GM12891 (cell line): Measurements from ENCODE around the gene TMEM51.

Experiments
- DNase-seq: peaks from one replicate; pipeline ENCODE4 v3.0.0; 2011; ENCODE audit warnings: low spot score; ENCODE audit not compliant: insufficient read length
- FAIRE-seq: peaks from 2 replicates; lab custom pipeline; 2011; peaks lifted over from hg19 to GRCh38; lab: Jason Lieb, UNC
- PAX5 ChIP-seq: IDR thresholded peaks from 2 replicates; pipeline ENCODE4 v1.6.1; 2011; ENCODE audit warnings: low read length, moderate library complexity, mild to moderate bottlenecking; ENCODE audit not compliant: insufficient read depth, severe bottlenecking
- POLR2A ChIP-seq: IDR thresholded peaks from 2 replicates; pipeline ENCODE4 v1.6.1; 2011; ENCODE audit warnings: low read depth, low read length, control low read depth
- POLR2AphosphoS5 ChIP-seq: IDR thresholded peaks from 2 replicates; pipeline ENCODE4 v1.6.1; 2011; ENCODE audit warnings: low read depth, low read length, control low read depth
- POU2F2 ChIP-seq: IDR thresholded peaks from 2 replicates; pipeline ENCODE4 v1.6.1; 2011; ENCODE audit warnings: low read depth, mild to moderate bottlenecking, control low read depth, low read length, moderate library complexity
- SPI1 ChIP-seq: IDR thresholded peaks from 2 replicates; pipeline ENCODE4 v1.6.1; 2011; ENCODE audit warnings: low read depth, low read length, control low read depth
- TAF1 ChIP-seq: IDR thresholded peaks from 2 replicates; pipeline ENCODE4 v1.6.1; 2011; ENCODE audit warnings: low read depth, low read length, control low read depth

TMEM51 gene

GRCh38 chr1:15219280-15220023 lies 65.9 kb downstream of the TMEM51 start:
- FAIRE-seq (no peak), DNase-seq (no peak)
- TF ChIP-seq POLR2A (no peak), PAX5 (no peak), POLR2AphosphoS5 (no peak), POU2F2 (no peak), SPI1 (no peak)

- DNase-seq (no peak), FAIRE-seq (no peak)
- TF ChIP-seq POU2F2 = no peak
- no peak for TF ChIP-seq PAX5
- no peak for TF ChIP-seq POLR2AphosphoS5
- TF ChIP-seq TAF1 = no peak
- TF ChIP-seq POLR2A = no peak
- TF ChIP-seq SPI1 = no peak
Measured at GRCh38 chr1:15220024-15220392, 66.5 kb downstream of the TMEM51 start.

- no peak for FAIRE-seq
- no peak for DNase-seq
- TF ChIP-seq POU2F2 (no peak), POLR2AphosphoS5 (no peak), TAF1 (no peak), SPI1 (no peak), POLR2A (no peak), PAX5 (no peak)
Measured at GRCh38 chr1:15220825-15221431, 67.4 kb downstream of the TMEM51 start.

GRCh38 chr1:15222653-15223303 lies 69.2 kb downstream of the TMEM51 start:
- no peak for FAIRE-seq
- DNase-seq = no peak

GRCh38 chr1:15224259-15224869 lies 70.8 kb downstream of the TMEM51 start:
- DNase-seq (no peak), FAIRE-seq (no peak)
- no peak for TF ChIP-seq POLR2A
- TF ChIP-seq POU2F2 = no peak
- TF ChIP-seq TAF1 = no peak
- TF ChIP-seq SPI1 = no peak
- no peak for TF ChIP-seq POLR2AphosphoS5
- no peak for TF ChIP-seq PAX5

More at GRCh38 chr1:15222653-15223303, 69.2 kb downstream of the TMEM51 start:
- TF ChIP-seq POU2F2 = no peak

- FAIRE-seq = no peak
- TF ChIP-seq POLR2AphosphoS5 = no peak
- TF ChIP-seq PAX5 = no peak
- TF ChIP-seq SPI1 = no peak
- TF ChIP-seq POLR2A = no peak
- TF ChIP-seq TAF1 = no peak
- TF ChIP-seq POU2F2 = no peak
- DNase-seq = no peak
Measured at GRCh38 chr1:15224974-15225373, 71.4 kb downstream of the TMEM51 start.

GRCh38 chr1:15225461-15225860 lies 71.9 kb downstream of the TMEM51 start:
- TF ChIP-seq PAX5 (no peak), POLR2AphosphoS5 (no peak), POU2F2 (no peak), POLR2A (no peak), SPI1 (no peak), TAF1 (no peak)
- DNase-seq (no peak), FAIRE-seq (no peak)

- no peak for FAIRE-seq
- TF ChIP-seq POLR2A (no peak), TAF1 (no peak), SPI1 (no peak)
- DNase-seq = no peak
Measured at GRCh38 chr1:15226388-15227255, 73.1 kb downstream of the TMEM51 start.

GRCh38 chr1:15229707-15230131 lies 76.2 kb downstream of the TMEM51 start:
- DNase-seq (no peak), FAIRE-seq (no peak)
- no peak for TF ChIP-seq POLR2AphosphoS5
- no peak for TF ChIP-seq SPI1
- no peak for TF ChIP-seq POU2F2
- TF ChIP-seq TAF1 = no peak
- no peak for TF ChIP-seq POLR2A
- TF ChIP-seq PAX5 = no peak
